Measurements from ENCODE around the gene BCL2L15. TPM values are rescaled to one million over a fixed set of nuclear protein-coding genes. Genes with fewer than 3 reads are reported as not detected.

The BCL2L15 gene
- total and polyA plus RNA-seq, 2 of the 8 experiments (the other 6 are each of a cell fraction or from before 2014, with no cell fraction given), result 0.32 to 0.36 TPM

- no peak overlapping the region for H4K5ac ChIP-seq (ENCODE audit: insufficient read length, low read depth, low read length)
- H3K9me3 ChIP-seq (ENCODE audit: insufficient read depth in 2 of 2, low read depth in 1 of 2, low read length in 1 of 2), result no peaks in the 10 kb centered on the region
- no peak overlapping the region for H3K4me2 ChIP-seq (ENCODE audit: insufficient read depth in 1 of 2, low read depth in 2 of 2, low read length in 2 of 2)
- CTCF ChIA-PET (ENCODE audit: partially characterized antibody), result interaction anchor here (1.4 kb wide), 1 partner anchor 79 kb away, joined by 4 read pairs; no protein-coding TSS in a partner anchor
- no peak overlapping the region for H2BK5ac ChIP-seq (ENCODE audit: low read depth, low read length)
- peaks cover 0 to 15% (median 7%) of the 10 kb centered on the region in 4 experiments; a peak in 6 of 8 replicates for H3K36me3 ChIP-seq (ENCODE audit: control insufficient read depth in 2 of 4, insufficient read depth in 4 of 4, low read length in 3 of 4)
- no peaks in the 10 kb centered on the region for H3K4me1 ChIP-seq (replicated peaks in 1 of 4; ENCODE audit: control insufficient read depth in 3 of 4, insufficient read depth in 4 of 4, low read length in 3 of 4)
- no peak overlapping the region for H2BK20ac ChIP-seq (ENCODE audit: low read length)
- no peak overlapping the region for H3K27ac ChIP-seq (ENCODE audit: low read depth, low read length)
- H2BK12ac ChIP-seq (ENCODE audit: low read depth, low read length), result no peak overlapping the region
- H3K23ac ChIP-seq (ENCODE audit: insufficient read length), result no peak overlapping the region
- no peak overlapping the region for H4K91ac ChIP-seq (replicated peaks; ENCODE audit: insufficient read length, low read length)
- no peaks in the 10 kb centered on the region for H3K79me1 ChIP-seq (ENCODE audit: low read depth, low read length)
- DNase-seq (ENCODE audit: low read depth in 1 of 2, low spot score in 2 of 2), result no peak
- no peak overlapping the region for H2BK120ac ChIP-seq (replicated peaks; ENCODE audit: low read depth, low read length)
- no peak overlapping the region for H3K56ac ChIP-seq (replicated peaks; ENCODE audit: insufficient read length, low read depth, low read length)
- H3K9ac ChIP-seq (replicated peaks in 1 of 4; ENCODE audit: extremely low read depth in 1 of 4, low read depth in 3 of 4, low read length in 3 of 4), result no peak overlapping the region
- H2AK5ac ChIP-seq (ENCODE audit: low read depth, low read length), result no peak overlapping the region
- H4K8ac ChIP-seq (ENCODE audit: extremely low read depth, insufficient read depth, low read length), result no peak overlapping the region
- POLR2A ChIA-PET (ENCODE audit: partially characterized antibody), result interaction anchor here (0.8 kb wide), 1 partner anchor 26 kb away, joined by 5 read pairs; no protein-coding TSS in a partner anchor
- FAIRE-seq, result no peak
- H3K18ac ChIP-seq (ENCODE audit: extremely low read depth, low read length), result no peak overlapping the region
- no peaks in the 10 kb centered on the region for H3K79me2 ChIP-seq (ENCODE audit: control insufficient read depth in 1 of 2, insufficient read depth in 2 of 2, low read length in 2 of 2)
- H4K20me1 ChIP-seq (replicated peaks in 1 of 2; ENCODE audit: control insufficient read depth in 1 of 2, insufficient read depth in 2 of 2, low read length in 2 of 2), result no peaks in the 10 kb centered on the region
- H3K4me3 ChIP-seq (ENCODE audit: extremely low read depth in 1 of 4, insufficient read depth in 2 of 4, low read depth in 3 of 4, low read length in 4 of 4), result no peak overlapping the region
- no peak overlapping the region for H3K14ac ChIP-seq (ENCODE audit: insufficient read length)
- no peaks in the 10 kb centered on the region for H3K27me3 ChIP-seq (replicated peaks in 1 of 4; ENCODE audit: control insufficient read depth in 3 of 4, extremely low read depth in 1 of 4, insufficient read depth in 3 of 4, low read length in 3 of 4)
- no peak overlapping the region for H2BK15ac ChIP-seq (ENCODE audit: low read length)
- H3K23me2 ChIP-seq (ENCODE audit: low read depth, low read length), result no peaks in the 10 kb centered on the region
- 95% methylated on average over 1 of the region's 1 CpG; no CpG with 5 or more reads in 1 of the 2 experiments for WGBS, 2 experiments (ENCODE audit: extremely low coverage in 1 of 2, insufficient coverage in 1 of 2, insufficient read length in 1 of 2, insufficient replicate concordance in 2 of 2, low coverage in 1 of 2, low lambda C conversion rate in 2 of 2, missing lambda C conversion rate in 1 of 2)
- TF ChIP-seq SUZ12 (IDR thresholded peaks at IDR 0.05; ENCODE audit: low read length) (no peak), CBX8 (IDR thresholded peaks at IDR 0.05; ENCODE audit: borderline replicate concordance, low read depth, low read length) (no peak), JUN (IDR thresholded peaks at IDR 0.05; ENCODE audit: low read depth, low read length) (no peak), PHF8 (conservative IDR thresholded peaks at IDR 0.05; ENCODE audit: low read depth, low read length) (no peak), TCF12 (IDR thresholded peaks at IDR 0.05; ENCODE audit: low read depth, low read length) (no peak), NRF1 (IDR thresholded peaks at IDR 0.05; ENCODE audit: low read depth, low read length) (no peak), NANOG (IDR thresholded peaks at IDR 0.05; ENCODE audit: insufficient read depth, low read depth, low read length, poor library complexity, severe bottlenecking) (no peak), POU5F1 (IDR thresholded peaks at IDR 0.05; ENCODE audit: low read depth, low read length) (no peak), BACH1 (IDR thresholded peaks at IDR 0.05; ENCODE audit: low read length) (no peak)
- TF ChIP-seq, protein P1, sequence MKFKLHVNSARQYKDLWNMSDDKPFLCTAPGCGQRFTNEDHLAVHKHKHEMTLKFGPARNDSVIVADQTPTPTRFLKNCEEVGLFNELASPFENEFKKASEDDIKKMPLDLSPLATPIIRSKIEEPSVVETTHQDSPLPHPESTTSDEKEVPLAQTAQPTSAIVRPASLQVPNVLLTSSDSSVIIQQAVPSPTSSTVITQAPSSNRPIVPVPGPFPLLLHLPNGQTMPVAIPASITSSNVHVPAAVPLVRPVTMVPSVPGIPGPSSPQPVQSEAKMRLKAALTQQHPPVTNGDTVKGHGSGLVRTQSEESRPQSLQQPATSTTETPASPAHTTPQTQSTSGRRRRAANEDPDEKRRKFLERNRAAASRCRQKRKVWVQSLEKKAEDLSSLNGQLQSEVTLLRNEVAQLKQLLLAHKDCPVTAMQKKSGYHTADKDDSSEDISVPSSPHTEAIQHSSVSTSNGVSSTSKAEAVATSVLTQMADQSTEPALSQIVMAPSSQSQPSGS (IDR thresholded peaks at IDR 0.05; ENCODE audit: low read length), result no peak
- no peak overlapping the region for H3K4ac ChIP-seq (replicated peaks; ENCODE audit: insufficient read length, low read depth, low read length)
- no peak overlapping the region for H2AFZ ChIP-seq (ENCODE audit: low read length)
Measured at GRCh38 chr1:113898241-113898814, 10.9 kb upstream of the BCL2L15 start.
